CD4-positive, alpha-beta T cell treated with Interleukin-10 for 1 hour (primary cell): ENCODE data around the gene ARL6IP4.

Experiments used
- DNase-seq: peaks from one replicate; pipeline ENCODE4 v3.0.0-alpha.2; 2020

ARL6IP4 gene

DNA sequence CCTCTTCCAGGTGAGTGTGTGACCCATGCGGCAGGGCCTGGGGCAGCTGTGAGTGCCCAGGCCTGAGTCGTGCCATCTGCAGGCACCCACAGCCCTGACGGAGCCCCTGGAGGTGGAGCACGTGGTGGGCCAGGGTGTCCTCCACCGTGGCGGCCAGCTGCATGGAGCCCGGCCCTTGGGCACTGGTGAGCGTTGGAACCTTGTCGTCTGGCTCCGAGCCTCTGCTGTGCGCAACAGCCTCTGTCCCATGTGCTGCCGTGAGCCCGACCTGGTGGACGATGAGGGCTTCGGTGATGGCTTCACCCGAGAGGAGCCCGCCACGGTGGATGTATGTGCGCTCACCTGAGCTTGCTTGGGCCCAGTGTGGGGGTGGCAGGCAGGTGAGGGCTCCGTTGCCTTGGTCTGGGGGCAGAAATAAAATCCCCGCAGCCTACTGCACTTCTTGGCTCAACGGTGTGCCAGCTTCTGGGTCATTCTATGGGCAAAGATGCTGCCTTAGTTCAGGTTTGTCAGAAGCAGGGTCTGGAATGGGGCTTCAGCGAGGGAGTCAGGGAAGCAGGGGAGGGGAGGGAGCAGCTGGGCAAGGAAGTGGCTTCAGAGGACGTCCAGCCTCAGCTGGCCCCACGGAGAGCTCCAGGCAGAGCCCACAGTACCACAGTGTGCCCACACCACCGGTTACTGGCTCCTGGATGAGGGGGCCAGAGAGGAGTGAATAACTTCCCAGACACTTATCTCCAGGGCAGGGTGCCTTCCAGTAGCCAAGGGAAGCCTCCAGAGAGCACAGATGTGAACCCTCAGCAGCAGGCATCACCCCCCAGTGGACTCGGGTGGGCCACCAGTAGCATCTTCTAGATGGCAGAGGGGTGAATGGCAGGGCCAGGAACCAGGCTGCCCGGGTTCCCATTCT lies 1.2 kb upstream of the ARL6IP4 start:
- DNase-seq, result no peak

DNA sequence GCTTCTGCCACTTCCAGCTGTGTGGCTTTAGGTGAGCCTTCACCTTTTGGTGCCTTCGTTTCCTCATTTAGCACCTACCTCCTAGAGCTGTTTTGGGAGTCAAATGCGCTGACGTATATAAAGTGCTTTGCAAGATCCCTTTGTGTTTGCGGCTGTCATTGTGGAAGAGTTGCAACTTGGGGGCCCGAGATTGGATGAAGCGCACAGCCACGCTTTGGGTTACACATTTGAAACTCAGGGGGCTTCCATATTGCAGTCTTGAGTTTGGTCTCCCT lies 636 bp upstream of the ARL6IP4 start:
- no peak for DNase-seq

DNA sequence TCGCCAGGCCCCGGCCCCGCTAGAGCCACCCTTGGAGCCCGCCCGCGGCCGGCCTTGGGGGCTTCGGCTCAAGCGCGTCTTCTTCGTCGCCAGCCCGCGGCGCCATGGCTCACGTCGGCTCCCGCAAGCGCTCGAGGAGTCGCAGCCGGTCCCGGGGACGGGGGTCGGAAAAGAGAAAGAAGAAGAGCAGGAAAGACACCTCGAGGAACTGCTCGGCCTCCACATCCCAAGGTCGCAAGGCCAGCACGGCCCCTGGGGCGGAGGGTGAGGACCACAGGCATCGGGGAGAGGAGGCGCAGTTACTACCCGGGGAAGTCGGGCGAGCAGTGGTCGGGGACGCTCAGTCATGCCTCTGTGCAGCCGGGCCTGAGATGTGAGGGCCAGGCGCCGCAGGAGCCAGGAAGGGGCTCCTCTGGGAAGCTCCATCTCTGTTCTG lies 573 bp downstream of the ARL6IP4 start:
- no peak for DNase-seq

DNA sequence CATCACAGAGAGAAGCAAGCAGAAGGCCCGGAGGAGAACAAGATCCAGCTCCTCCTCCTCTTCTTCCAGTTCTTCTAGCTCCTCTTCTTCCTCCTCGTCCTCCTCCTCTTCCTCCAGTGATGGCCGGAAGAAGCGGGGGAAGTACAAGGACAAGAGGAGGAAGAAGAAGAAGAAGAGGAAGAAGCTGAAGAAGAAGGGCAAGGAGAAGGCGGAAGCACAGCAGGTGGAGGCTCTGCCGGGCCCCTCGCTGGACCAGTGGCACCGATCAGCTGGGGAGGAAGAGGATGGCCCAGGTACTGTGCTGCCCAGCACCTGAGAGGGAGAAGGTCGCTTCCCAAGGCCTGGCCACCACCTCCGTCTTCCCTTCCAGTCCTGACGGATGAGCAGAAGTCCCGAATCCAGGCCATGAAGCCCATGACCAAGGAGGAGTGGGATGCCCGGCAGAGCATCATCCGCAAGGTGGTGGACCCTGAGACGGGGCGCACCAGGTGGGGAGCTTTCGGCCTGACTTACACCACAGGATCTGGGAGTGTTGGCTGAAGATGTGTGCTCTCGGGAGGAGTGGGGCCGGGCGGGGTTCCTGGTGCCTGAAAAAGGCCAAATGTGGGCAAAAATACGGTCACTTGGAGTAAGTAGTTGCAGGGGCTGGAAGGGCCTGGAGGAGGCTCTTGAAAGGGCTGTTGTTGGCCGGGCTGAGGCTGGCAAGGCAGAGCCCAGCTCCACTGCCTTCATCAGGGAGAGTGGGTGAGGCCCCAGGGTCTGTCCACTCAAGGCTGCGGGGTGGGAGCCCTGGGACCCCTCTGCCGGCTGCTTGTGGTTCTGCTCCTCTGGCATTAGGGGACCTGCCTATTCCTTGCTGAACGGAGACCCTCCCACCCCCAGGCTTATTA lies 1.4 kb downstream of the ARL6IP4 start:
- DNase-seq, result no peak

DNA sequence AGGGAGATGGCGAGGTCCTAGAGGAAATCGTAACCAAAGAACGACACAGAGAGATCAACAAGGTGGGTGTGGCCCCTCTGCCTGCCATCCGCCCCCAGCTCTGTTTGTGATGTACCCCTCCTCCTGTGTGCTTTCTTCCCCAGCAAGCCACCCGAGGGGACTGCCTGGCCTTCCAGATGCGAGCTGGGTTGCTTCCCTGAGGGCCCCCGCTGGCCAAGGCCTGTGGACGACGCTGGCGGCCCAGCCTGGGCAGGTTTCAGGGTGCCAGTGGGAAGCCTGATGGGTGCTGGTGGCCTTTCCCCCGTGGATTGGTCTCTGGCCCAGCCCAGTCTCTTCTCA lies 2.0 kb downstream of the ARL6IP4 start:
- no peak for DNase-seq

DNA sequence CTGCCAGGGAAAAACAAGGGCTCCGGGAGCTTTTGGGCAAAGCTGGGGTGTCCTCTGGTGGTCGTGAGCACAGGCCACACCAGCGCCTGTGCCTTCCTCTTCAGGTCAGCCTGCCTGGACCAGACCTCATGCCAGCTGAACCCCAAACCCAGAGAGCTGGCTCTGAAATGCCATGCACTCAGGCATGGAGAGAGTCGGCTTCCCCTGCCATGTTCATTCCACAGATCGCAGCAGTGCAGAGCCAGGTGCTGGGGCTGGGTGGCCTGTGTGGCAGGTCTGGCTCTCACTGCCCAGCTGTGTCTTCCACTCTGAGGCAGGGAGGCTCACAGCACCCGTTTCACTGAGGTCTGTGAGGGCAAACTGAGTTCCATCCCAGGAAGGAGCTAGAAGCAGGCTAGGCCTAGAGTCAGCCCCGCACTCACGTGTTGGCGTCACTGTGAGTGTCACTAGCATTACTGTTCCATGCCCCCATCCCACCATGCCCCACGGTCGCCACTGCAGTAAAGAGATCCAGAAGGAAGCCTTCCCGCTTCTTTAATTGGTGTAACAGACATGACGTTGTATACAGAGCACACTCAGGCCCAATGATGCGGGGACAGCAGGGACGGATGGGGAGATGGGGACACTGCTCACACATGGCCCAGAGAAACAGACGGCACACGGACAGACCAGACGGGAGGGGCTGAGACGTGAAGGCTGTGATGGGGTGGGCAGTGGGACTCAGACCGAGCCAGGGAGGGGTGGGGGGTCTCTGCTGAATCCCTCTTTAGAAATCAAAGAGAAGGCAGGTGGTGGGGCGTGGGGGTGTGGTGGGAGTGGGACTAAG lies 2.7 kb downstream of the ARL6IP4 start:
- no peak for DNase-seq

DNA sequence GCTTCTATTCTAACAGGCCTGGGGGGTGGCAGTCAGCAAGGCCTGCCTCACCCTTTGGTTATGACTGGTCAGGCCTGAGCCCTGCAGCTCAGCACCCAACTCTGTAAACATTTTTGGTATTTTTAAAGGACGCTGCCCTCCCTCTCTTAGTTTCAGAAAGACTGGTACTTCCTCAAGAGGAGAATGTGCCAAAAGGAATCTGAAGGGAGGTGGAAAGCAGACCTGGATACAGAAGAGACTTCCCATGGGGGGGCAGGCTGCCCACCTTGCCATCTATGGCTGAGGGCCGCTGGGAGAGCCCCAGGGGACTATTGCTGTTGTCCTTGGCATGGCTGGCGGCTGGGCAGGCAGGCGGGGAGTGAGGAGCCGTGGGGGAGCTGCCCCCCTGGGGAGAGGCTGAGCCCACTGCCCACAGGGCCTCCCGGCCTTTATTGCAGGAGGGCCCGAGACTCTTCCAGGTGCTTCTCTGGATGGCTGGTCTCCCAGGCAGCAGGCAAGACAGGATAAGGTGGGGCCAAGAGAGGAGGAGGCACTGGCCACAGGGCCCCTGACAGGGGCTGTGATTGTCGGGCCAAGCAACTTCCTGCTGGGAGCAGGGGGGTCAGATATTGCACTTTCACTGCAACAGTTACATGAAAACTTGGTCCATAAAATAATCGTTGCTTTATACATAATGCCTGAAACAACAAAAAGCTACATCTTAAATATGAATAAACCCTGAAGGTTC lies 3.5 kb downstream of the ARL6IP4 start:
- DNase-seq, result no peak

DNA sequence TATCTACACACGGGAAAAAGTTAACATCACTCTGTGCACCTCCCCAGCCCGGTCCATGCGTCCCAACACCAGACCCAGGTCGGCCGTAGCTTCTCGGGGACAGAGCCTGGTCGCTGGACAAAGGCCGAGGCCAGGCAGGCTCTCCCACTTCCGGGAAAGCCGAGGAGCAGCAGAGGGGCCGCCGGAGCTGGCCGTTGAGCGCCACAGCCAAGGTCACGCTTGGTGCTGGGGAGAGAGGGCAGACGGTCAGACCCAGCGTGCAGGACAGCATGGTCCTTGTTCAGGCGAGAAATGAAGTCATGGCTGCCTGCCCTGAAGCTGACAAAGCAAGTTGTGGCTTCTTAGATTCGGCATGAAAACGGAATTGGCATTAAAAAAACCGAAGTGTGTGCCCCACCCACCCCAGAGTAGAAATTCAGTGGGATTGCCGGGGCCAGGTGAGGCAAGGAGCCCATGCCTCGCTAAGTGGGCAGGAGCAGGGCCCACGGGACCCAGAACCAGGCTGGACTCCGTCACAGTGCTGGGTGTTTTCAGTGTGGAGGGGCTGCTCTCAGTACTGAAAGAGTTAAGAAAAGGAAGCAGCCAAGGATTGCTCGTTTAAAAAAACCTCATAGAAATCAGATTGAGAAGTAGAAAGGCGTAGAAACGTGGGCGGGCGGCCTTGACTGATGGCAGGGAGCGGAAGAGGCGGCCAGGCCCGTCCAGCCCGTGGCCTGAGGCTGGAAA lies 4.3 kb downstream of the ARL6IP4 start:
- DNase-seq, result no peak

DNA sequence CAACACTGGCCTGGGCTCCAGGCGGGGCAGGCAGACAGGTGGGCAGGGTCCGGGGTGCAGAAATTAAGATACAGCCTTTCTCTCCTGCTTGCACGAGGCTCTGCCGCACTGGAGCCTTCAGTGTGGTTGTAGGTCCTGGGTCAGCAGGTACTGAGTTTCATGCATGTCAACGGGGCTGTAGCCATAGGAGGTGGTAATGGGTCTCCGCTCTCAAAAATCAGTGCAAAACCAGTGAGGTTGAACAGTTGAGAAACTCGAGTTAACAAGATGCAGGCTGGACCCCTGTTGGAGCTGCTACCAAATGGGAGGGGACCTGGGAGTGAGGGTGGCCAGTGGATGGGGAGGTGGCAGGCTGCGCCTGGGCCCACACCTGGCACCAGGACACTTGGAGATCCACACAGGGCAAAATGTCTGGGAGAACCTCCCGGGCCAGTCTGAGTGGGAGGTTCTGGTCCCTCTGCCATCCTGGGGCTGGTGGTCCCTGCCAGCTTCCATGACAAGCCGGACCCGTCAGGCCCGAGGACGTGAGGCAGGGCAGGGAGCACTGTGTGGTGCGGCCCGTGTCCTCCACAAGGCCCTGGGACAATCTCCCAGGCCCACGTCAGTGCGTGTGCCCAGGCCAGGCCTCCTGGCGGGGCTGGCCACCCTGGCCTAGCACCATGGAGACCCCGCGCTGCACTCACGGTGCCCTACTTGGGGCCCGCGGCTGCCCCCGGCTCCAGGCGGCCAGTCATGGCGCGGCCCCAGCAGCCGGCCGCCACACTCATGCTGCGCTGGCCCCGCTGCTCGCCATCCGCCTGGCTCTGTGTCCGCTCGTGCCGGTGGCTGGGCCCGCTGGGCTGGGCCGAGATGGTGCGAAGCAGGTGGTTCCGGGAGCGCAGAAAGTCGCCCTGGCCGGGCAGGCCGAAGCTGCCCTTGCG lies 5.1 kb downstream of the ARL6IP4 start:
- DNase-seq, result no peak

DNA sequence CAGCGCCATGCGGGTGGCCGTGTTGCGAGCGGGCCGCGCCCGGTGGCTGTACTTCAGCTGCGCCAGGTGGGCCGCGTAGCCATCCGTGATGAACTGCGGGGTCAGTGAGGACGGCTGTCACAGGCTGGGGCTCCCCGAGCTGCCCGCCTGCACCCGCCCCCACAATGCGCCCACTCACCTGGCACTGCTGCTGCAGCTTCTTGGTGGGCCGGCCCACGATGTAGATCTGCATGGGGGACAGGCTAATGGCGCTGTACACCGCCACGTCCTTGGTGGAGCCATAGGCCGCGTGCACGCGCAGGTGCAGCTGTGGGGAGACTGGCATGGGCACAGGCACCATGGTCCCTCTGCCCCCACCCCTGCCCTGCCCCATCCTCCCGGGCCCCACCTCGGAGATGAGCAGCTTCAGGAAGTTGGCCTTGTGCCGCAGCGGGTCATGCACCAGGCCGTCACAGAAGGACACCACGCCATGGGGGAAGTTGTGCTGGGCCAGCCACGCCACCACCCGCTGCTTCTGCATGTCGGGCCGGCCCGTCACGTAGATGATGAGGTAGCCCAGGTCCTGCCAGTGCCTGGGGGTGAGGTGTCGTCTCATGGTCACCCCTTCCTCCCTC lies 5.9 kb downstream of the ARL6IP4 start:
- no peak for DNase-seq

DNA sequence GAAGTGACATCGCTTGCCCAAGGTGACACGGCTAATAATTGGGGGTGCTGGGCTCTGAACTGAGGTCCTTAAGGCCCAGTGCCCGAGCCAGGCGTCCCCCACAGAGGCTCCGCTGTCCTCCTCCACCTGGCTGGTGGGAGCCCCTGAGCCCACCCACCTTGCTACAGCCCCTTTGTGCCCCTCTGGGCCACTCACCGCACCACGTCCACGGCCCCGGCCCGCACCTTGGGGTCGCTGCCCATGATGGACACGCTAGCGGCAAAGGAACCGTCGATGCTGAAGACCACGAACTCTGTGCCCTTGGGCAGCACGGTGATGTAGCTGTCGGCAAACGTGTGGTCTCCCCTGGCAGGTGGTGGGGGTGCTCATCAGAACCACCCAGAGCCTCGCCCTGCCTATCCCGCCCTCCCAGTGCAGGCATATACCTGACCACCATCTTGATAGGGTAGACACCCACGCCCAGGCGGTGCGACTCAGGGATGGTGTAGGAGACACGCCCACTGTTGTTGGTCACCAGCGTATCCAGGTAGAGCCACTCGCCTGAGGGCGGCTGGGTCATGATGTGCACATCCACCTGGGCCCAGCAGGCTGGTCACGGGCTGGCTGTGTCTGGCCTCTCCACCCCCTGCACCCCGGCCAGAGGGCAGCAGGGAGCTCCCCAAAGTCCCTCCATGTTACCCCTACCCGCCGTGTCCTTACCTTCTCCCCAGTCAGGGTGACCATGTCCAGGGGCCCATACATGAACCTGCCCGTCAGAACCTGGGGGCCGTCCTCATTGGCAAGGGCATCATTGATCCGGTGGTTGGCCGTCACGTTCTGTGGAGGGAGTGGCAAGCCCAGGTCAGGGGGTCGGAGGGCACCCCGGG lies 6.8 kb downstream of the ARL6IP4 start:
- DNase-seq, result no peak

DNA sequence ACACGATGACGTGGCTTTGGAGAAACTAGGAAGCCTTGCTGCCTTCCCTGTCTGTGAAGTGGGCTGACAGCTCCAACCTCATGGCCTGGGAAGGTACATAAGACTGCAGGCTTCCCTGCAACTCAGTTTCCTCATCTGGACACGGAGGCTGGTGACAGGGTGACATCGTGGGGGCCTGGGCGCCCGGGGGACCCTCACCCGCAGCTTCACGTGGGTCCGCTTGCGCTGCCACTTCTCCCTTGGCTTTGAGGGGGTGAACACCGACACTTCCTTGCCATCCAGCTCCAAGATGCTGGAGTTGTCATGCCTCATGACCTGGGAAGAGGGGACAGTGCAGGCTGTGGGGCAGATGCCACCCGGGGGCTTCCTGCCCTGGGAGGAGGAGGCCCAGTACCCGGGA lies 7.6 kb downstream of the ARL6IP4 start:
- no peak for DNase-seq

DNA sequence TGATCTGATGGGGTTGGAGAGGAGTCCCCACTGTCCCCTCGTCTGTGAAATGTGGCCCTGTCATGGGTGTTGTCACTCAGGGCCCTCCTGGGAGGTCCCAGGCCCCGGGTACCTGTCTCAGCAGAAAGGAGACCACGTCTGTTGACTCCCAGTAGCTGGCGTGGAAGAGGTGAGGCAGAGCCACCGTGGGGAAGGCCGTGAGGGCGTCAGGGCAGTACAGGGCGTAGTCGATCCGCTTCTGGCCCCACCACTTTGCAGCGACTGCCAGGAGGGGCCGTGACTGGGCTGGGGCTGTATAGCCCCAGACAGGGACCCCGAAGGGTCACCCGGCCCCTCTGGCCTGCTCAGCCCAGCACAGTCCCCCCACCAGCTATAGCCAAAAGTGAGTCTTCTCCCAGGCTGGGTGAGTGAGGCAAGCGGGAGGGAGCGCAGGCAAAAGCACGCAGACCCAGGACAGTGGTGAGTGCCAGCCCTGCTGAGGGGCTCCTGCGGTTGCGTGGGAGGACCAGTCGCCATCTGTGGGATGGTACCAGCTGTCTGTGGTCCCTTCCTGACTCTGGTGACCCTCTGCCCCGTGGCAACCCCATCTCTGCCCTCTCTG lies 8.2 kb downstream of the ARL6IP4 start:
- DNase-seq, result no peak

DNA sequence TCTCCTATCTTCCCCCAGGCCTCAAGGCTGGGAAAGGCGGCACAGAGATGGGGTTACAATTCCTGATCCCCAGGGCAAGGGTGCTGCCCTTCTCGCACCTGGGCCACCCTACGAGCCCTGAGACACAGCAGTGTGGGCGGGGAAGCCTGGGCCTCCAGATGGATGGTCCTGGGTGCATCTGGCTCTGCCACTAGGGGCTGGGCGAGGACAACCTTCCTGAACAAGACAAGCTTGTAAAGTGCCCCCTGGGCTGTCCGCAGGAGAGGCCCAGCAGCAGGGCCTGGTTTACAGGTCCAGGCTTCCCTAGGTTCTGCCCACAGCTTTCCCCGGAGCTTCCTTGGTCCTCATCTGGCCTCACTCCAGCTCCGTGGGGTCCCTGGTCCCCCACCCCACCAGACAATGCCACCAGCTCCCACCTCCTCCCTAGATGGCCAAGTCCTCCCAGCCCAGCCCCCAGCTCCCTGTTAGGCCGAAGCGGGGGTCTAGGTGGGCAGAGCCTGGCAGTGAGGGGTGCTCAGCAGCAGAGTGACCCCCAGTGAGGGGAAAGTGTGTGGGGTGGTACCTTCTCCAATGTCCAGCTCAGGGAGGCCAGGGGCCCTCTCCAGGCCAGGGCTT lies 8.9 kb downstream of the ARL6IP4 start:
- no peak for DNase-seq

DNA sequence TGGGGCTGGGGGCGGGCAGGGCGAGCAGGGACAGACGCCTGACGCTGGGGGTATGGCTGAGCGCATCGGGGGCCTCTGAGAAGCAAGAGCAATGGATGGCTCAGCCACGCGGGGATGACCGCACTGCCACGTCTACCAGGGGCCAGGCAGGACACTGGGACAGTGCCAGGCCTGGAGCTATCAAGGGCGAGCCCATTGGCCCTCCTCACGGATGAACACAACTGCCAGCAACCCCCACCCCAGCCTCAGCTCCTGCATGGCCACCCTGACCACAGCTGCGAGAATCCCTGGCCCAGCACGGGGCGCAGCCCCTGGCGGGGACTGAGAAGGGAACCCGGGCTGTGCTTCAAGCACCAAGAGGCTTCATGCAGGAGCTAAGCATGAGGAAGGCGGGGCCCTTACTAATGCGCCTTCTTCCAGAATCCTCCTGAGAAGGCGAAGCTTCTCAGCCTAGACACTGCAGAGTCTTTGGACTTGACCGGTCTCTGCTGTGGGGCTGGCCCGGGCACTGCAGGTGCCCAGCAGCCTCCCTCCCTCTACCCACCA lies 9.5 kb downstream of the ARL6IP4 start:
- DNase-seq, result no peak

DNA sequence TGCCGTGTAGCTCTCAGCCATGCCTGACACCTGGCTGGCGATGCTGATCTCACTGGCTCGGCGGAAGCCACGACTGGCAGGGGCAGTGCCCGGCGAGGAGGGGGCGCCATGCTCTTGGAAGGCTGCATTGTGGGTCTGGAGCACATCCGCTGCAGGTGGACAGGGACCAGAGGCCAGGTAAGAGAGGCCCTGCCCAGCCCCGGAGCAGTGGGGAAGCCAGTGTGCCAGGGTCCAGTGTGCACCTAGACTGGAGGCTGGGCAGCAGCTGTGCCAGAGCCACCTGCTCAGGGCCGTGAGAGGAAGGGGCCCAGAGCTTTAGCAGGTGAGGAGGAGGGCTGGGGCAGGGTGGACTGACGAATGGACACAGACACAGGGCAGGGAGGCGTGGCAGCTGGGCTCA lies 10.1 kb downstream of the ARL6IP4 start:
- DNase-seq, result no peak

DNA sequence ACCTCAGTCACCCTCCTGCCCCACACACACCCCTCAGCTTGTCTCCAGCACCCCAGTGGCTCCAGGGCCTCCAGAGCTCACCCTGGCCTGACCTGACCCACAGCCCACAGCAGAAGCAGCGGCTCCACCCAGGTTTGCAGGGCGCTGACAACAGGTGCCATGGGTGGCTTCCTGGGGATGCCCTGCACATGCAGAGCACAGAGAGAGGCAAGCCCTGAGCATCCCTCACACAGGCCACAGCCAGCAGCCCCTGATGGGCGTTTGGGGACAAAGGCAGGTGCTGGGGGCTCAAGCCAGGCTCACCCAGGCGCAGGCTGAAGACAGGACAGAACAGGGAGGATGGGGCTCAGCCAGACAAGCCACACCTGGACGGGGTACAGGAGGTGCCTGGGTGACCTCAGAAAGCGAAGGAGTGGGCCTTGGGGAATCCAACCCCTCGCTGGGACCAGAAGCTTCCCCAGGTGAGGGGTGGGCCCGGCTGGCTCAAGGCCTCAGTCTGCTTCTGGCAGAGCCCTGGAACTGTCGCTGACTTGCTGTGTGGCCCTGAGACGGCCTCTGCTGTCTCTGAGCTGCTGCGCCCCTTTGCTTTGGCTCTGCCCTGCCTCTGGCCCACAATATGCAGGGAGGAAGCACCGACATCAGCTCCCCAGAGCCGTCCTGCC lies 10.6 kb downstream of the ARL6IP4 start:
- DNase-seq, result no peak
